Measurements from ENCODE around the gene SIRPB1.
"Not testable (repeated sequence)": the region's sequence is repeated elsewhere in the genome, so short reads cannot be mapped to it uniquely, and the experiment has no call there.

Gene SIRPB1

GRCh38 chr20:1636621-1637020, 16.8 kb upstream of the SIRPB1 start:
- DNase-seq = no peak

- DNase-seq = no peak
Measured at GRCh38 chr20:1635291-1635979, 15.6 kb upstream of the SIRPB1 start.

GRCh38 chr20:1633535-1633934, 13.7 kb upstream of the SIRPB1 start:
- no peak for DNase-seq

GRCh38 chr20:1632178-1632577, 12.4 kb upstream of the SIRPB1 start:
- DNase-seq = no peak

- no peak for DNase-seq
Measured at GRCh38 chr20:1631309-1632151, 11.7 kb upstream of the SIRPB1 start.

GRCh38 chr20:1630186-1630585, 10.4 kb upstream of the SIRPB1 start:
- no peak for DNase-seq

GRCh38 chr20:1629321-1629720, 9.5 kb upstream of the SIRPB1 start:
- no peak for DNase-seq

GRCh38 chr20:1628621-1629020, 8.8 kb upstream of the SIRPB1 start:
- DNase-seq = no peak

GRCh38 chr20:1627200-1627550, 7.4 kb upstream of the SIRPB1 start:
- no peak for DNase-seq

GRCh38 chr20:1626528-1627199, 6.9 kb upstream of the SIRPB1 start:
- no peak for DNase-seq

- DNase-seq = no peak
Measured at GRCh38 chr20:1625083-1625690, 5.4 kb upstream of the SIRPB1 start.

GRCh38 chr20:1623501-1624205, 3.8 kb upstream of the SIRPB1 start:
- no peak for DNase-seq

GRCh38 chr20:1622450-1622849, 2.6 kb upstream of the SIRPB1 start:
- peak; percentile 47 for DNase-seq

- DNase-seq = no peak
Measured at GRCh38 chr20:1621316-1621715, 1.5 kb upstream of the SIRPB1 start.

- peak; percentile 46 for DNase-seq
Measured at GRCh38 chr20:1618954-1619540, 762 bp downstream of the SIRPB1 start.

GRCh38 chr20:1618479-1618878, 1.3 kb downstream of the SIRPB1 start:
- no peak for DNase-seq

GRCh38 chr20:1616858-1617434, 2.9 kb downstream of the SIRPB1 start:
- DNase-seq = no peak

- DNase-seq = not testable (repeated sequence)
Measured at GRCh38 chr20:1610404-1610803, 9.4 kb downstream of the SIRPB1 start.

- not testable (repeated sequence) for DNase-seq
Measured at GRCh38 chr20:1608678-1609347, 11.0 kb downstream of the SIRPB1 start.

- DNase-seq = no peak
Measured at GRCh38 chr20:1600736-1601135, 19.1 kb downstream of the SIRPB1 start.

GRCh38 chr20:1595333-1595732, 24.5 kb downstream of the SIRPB1 start:
- DNase-seq = no peak

All from GF-D8 (cell line).